IMR-90 (cell line): ENCODE measurements around the gene CC2D1A. TPM values are rescaled to one million over a fixed set of nuclear protein-coding genes. Genes with fewer than 3 reads are reported as not detected.
A peak's percentile ranks its signal among the peaks of the same experiment; 100 is the strongest.

Experiments
- ATAC-seq: fragments of 200-7000 bp; cut with Tn5 transposase; 2 replicates; pipeline ENCODE4 v1.9.1; 2020; ENCODE audit warnings: low read depth, mild to moderate bottlenecking, moderate library complexity
- BruUV-seq: library from RNA; stranded (reverse); fragments of 400-500 nt; replicated peaks from 2 replicates; lab custom pipeline; 2021; lab: Mats Ljungman, UMichigan
- CTCF ChIA-PET: fragments of 300-600 bp; formaldehyde crosslinking; extraction: SDS; loops from one replicate; lab custom pipeline; 2021; ENCODE audit warnings: antibody characterized with exemption; lab: Yijun Ruan, JAX
- POLR2A ChIA-PET: fragments of 300-600 bp; sonication (Branson Sonifier 250); formaldehyde crosslinking; loops from one replicate; lab custom pipeline; 2022; ENCODE audit warnings: antibody characterized with exemption; ENCODE audit not compliant: unreplicated experiment; lab: Charles Lee
- DNase-seq: peaks from one replicate; pipeline ENCODE4 v3.0.0; 2013
- H2AFZ ChIP-seq: replicated peaks from 2 replicates; pipeline ENCODE3; 2013; ENCODE audit warnings: low read length, mild to moderate bottlenecking; ENCODE audit not compliant: poor library complexity
- H2AK5ac ChIP-seq: 2 replicates; pipeline ENCODE4 v1.6.1; 2013; ENCODE audit warnings: low read depth, low read length, inconsistent platforms
- H2AK9ac ChIP-seq: replicated peaks from 2 replicates; pipeline ENCODE3; 2013; ENCODE audit warnings: mild to moderate bottlenecking, low read depth, low read length, moderate library complexity; ENCODE audit not compliant: poor library complexity
- H2BK120ac ChIP-seq: 2 replicates; pipeline ENCODE4 v1.6.1; 2013; ENCODE audit warnings: low read depth, low read length, inconsistent platforms
- H2BK15ac ChIP-seq: 3 replicates; pipeline ENCODE4 v1.6.1; 2013; ENCODE audit warnings: low read depth, low read length, inconsistent platforms
- H2BK20ac ChIP-seq: 2 replicates; pipeline ENCODE4 v1.6.1; 2013; ENCODE audit warnings: low read depth, mild to moderate bottlenecking, inconsistent platforms, low read length, moderate library complexity
- H2BK5ac ChIP-seq: 2 replicates; pipeline ENCODE4 v1.6.1; 2013; ENCODE audit warnings: mild to moderate bottlenecking, low read depth, low read length, inconsistent platforms; ENCODE audit not compliant: poor library complexity, severe bottlenecking
- H3K14ac ChIP-seq: replicated peaks from 2 replicates; pipeline ENCODE4 v1.6.1; 2013; ENCODE audit warnings: low read depth, low read length, inconsistent platforms
- H3K18ac ChIP-seq: 2 replicates; pipeline ENCODE4 v1.6.1; 2013; ENCODE audit warnings: low read depth, low read length, control low read depth
- H3K23ac ChIP-seq: 2 replicates; pipeline ENCODE4 v1.6.1; 2013; ENCODE audit warnings: low read depth, low read length, inconsistent platforms
- H3K27ac ChIP-seq: 2 replicates; pipeline ENCODE4 v1.5.1; 2013; ENCODE audit warnings: mild to moderate bottlenecking, control low read depth, low read length; ENCODE audit not compliant: insufficient read depth
- H3K27me3 ChIP-seq: 2 replicates; pipeline ENCODE4 v1.6.1; 2013; ENCODE audit warnings: low read length; ENCODE audit not compliant: control insufficient read depth, insufficient read depth
- H3K36me3 ChIP-seq: 2 replicates; pipeline ENCODE4 v1.6.1; 2013; ENCODE audit warnings: low read length, mixed read lengths; ENCODE audit not compliant: control insufficient read depth, insufficient read depth
- H3K4ac ChIP-seq: 2 replicates; pipeline ENCODE4 v1.6.1; 2013; ENCODE audit warnings: low read depth, low read length, inconsistent platforms
- H3K4me1 ChIP-seq: 2 replicates; pipeline ENCODE4 v1.6.1; 2013; ENCODE audit warnings: low read length, mixed read lengths; ENCODE audit not compliant: control insufficient read depth, insufficient read depth
- H3K4me2 ChIP-seq: 2 replicates; pipeline ENCODE4 v1.6.1; 2013; ENCODE audit warnings: low read depth, mild to moderate bottlenecking, control low read depth, low read length, moderate library complexity
- H3K4me3 ChIP-seq: 2 replicates; pipeline ENCODE4 v1.5.1; 2013; ENCODE audit warnings: low read depth, mild to moderate bottlenecking, control low read depth, low read length, moderate library complexity; ENCODE audit not compliant: insufficient read depth
- H3K56ac ChIP-seq: 2 replicates; pipeline ENCODE4 v1.6.1; 2013; ENCODE audit warnings: low read length, inconsistent platforms; ENCODE audit not compliant: insufficient read depth; ENCODE audit errors: extremely low read depth
- H3K79me1 ChIP-seq, 2 experiments: 2 replicates each; pipeline ENCODE4 v1.6.1; 2013; ENCODE audit warnings: low read length in 2 of 2, inconsistent platforms in 1 of 2, low read depth in 1 of 2
- H3K9ac ChIP-seq: 2 replicates; pipeline ENCODE4 v1.6.1; 2013; ENCODE audit warnings: low read depth, low read length, control low read depth
- H3K9me1 ChIP-seq: 2 replicates; pipeline ENCODE4 v1.6.1; 2013; ENCODE audit warnings: low read length, inconsistent platforms; ENCODE audit not compliant: insufficient read depth
- H3K9me3 ChIP-seq: 2 replicates; pipeline ENCODE4 v1.6.1; 2013; ENCODE audit warnings: low read length; ENCODE audit not compliant: control insufficient read depth, insufficient read depth
- H4K20me1 ChIP-seq: 2 replicates; pipeline ENCODE4 v1.6.1; 2013; ENCODE audit warnings: low read length, inconsistent platforms; ENCODE audit not compliant: insufficient read depth
- H4K5ac ChIP-seq: 2 replicates; pipeline ENCODE4 v1.6.1; 2013; ENCODE audit warnings: mild to moderate bottlenecking, low read depth, low read length, control low read depth
- H4K8ac ChIP-seq, 2 experiments: 2 replicates each; pipeline ENCODE4 v1.6.1; 2013; ENCODE audit warnings: low read depth in 2 of 2, low read length in 2 of 2, control low read depth in 1 of 2, inconsistent platforms in 1 of 2
- H4K91ac ChIP-seq: 2 replicates; pipeline ENCODE4 v1.6.1; 2013; ENCODE audit warnings: low read depth, low read length, inconsistent platforms; ENCODE audit not compliant: insufficient read depth
- BHLHE40 ChIP-seq: fragments of 150-350 bp; IDR thresholded peaks from 2 replicates; pipeline ENCODE4 v1.6.1; 2016; ENCODE audit warnings: mild to moderate bottlenecking, low read depth, low read length
- CEBPB ChIP-seq: IDR thresholded peaks from 2 replicates; pipeline ENCODE4 v1.6.1; 2012; ENCODE audit warnings: low read depth, low read length, improper control_type of control experiment
- CHD1 ChIP-seq: IDR thresholded peaks from 2 replicates; pipeline ENCODE4 v1.6.1; 2012; ENCODE audit warnings: low read depth, low read length, improper control_type of control experiment
- CTCF ChIP-seq: conservative IDR thresholded peaks from 2 replicates; pipeline ENCODE4 v1.5.1; 2012; ENCODE audit warnings: mild to moderate bottlenecking, low read depth, low read length, improper control_type of control experiment
- ELK1 ChIP-seq: fragments of 150-350 bp; IDR thresholded peaks from 2 replicates; pipeline ENCODE4 v1.6.1; 2016; ENCODE audit warnings: low read depth, mild to moderate bottlenecking, low read length, moderate library complexity, borderline replicate concordance
- FOS ChIP-seq: fragments of 150-350 bp; IDR thresholded peaks from 2 replicates; pipeline ENCODE4 v1.6.1; 2016; ENCODE audit warnings: low read depth, low read length
- MAFK ChIP-seq: IDR thresholded peaks from 2 replicates; pipeline ENCODE4 v1.6.1; 2012; ENCODE audit warnings: low read depth, low read length, improper control_type of control experiment
- MAZ ChIP-seq: IDR thresholded peaks from 2 replicates; pipeline ENCODE4 v1.6.1; 2012; ENCODE audit warnings: low read depth, mild to moderate bottlenecking, low read length, improper control_type of control experiment, moderate library complexity, borderline replicate concordance
- MXI1 ChIP-seq: IDR thresholded peaks from 2 replicates; pipeline ENCODE4 v1.6.1; 2012; ENCODE audit warnings: low read depth, mild to moderate bottlenecking, low read length, moderate library complexity, borderline replicate concordance
- NFE2L2 ChIP-seq: fragments of 150-350 bp; IDR thresholded peaks from 2 replicates; pipeline ENCODE4 v1.6.1; 2016; ENCODE audit warnings: low read depth, mild to moderate bottlenecking, low read length
- POLR2A ChIP-seq: IDR thresholded peaks from 2 replicates; pipeline ENCODE4 v1.6.1; 2012; ENCODE audit warnings: mild to moderate bottlenecking, low read depth, low read length
- RAD21 ChIP-seq: IDR thresholded peaks from 2 replicates; pipeline ENCODE4 v1.6.1; 2012; ENCODE audit warnings: low read length, improper control_type of control experiment
- RCOR1 ChIP-seq: IDR thresholded peaks from 2 replicates; pipeline ENCODE4 v1.6.1; 2012; ENCODE audit warnings: mild to moderate bottlenecking, low read length, improper control_type of control experiment; ENCODE audit not compliant: insufficient replicate concordance
- RFX5 ChIP-seq: IDR thresholded peaks from 2 replicates; pipeline ENCODE4 v1.8.0; 2012; ENCODE audit warnings: low read depth, mild to moderate bottlenecking, low read length, moderate library complexity
- SMC3 ChIP-seq: fragments of 150-350 bp; IDR thresholded peaks from 2 replicates; pipeline ENCODE4 v1.6.1; 2016; ENCODE audit warnings: low read depth, mild to moderate bottlenecking, antibody characterized with exemption, low read length, moderate library complexity
- USF2 ChIP-seq: fragments of 150-350 bp; IDR thresholded peaks from 2 replicates; pipeline ENCODE4 v1.6.1; 2017; ENCODE audit warnings: mild to moderate bottlenecking, antibody characterized with exemption, low read length, low read depth
- WGBS, 2 experiments: methylation state at CpG; one replicate each; pipeline versions ENCODE4 v1.1.5 to v1.1.7; 2013; ENCODE audit warnings: missing lambda C conversion rate in 2 of 2; ENCODE audit not compliant: insufficient read length in 1 of 2; ENCODE audit errors: extremely low coverage in 2 of 2; 5-methylcytosine and 5-hydroxymethylcytosine counted together
- dilution Hi-C: fragments of 300-500 bp; cut with HindIII; formaldehyde crosslinking; loops from one replicate; pipeline ENCODE4 v1.14.3; 2018; ENCODE audit warnings: low sequenced_read_pairs; ENCODE audit not compliant: unreplicated experiment
- in situ Hi-C: fragments of 300-500 bp; cut with MboI; formaldehyde crosslinking; loops from 3 replicates; pipeline ENCODE4 v1.14.3; 2019; ENCODE audit warnings: low sequenced_read_pairs, inconsistent platforms, mixed read lengths
- intact Hi-C: fragments of 100-400 bp; cut with micrococcal nuclease; formaldehyde crosslinking; loops from 2 replicates; pipeline ENCODE4 v1.10.0; 2022
- polyA plus RNA-seq, 3 experiments: library from polyadenylated mRNA; depleted of rRNA; stranded (reverse); fragments of >200 nt; gene quantifications; 2 replicates each; pipeline ENCODE4 v1.2.3, GENCODE V29; 2012; ENCODE audit warnings: low replicate concordance in 1 of 3
- total RNA-seq: library from RNA; depleted of rRNA; stranded (reverse); fragments of >200 nt; gene quantifications from 2 replicates; pipeline ENCODE4 v1.2.3, GENCODE V29; 2012

CC2D1A gene
- total and polyA plus RNA-seq, 2 of the 4 experiments (the other 2 are of a cell fraction) = 4.1 to 14.7 TPM

- Histone ChIP-seq H3K9me3 (no peaks in the 10 kb centered on the region), H2BK15ac (no peak overlapping the region), H3K27me3 (no peaks in the 10 kb centered on the region), H3K79me1 (peaks cover 6 to 8% of the 10 kb centered on the region in 2 experiments), H3K18ac (no peak overlapping the region), H3K4ac (0 out of 2 replicates have a peak overlapping the region, but pooled peaks have one; percentile 0), H3K14ac (no peak overlapping the region), H2AK5ac (no peak overlapping the region; the same call in 1 of the 2 replicates), H3K23ac (peak overlapping the region; percentile 7; the same call in 1 of the 2 replicates), H4K20me1 (no peaks in the 10 kb centered on the region), H3K9ac (peak overlapping the region; percentile 96), H2BK5ac (no peak overlapping the region), H4K5ac (no peak overlapping the region; the same call in 1 of the 2 replicates), H2BK120ac (no peak overlapping the region), H2BK20ac (no peak overlapping the region), H3K56ac (no peak overlapping the region), H3K4me1 (no peaks in the 10 kb centered on the region; the same call in 1 of the 2 replicates), H4K8ac (peak overlapping the region; percentile 53 to 96), H4K91ac (no peak overlapping the region), H3K36me3 (peaks cover 8% of the 10 kb centered on the region), H2AK9ac (peak overlapping the region; percentile 43), H2AFZ (peak overlapping the region; percentile 100), H3K27ac (no peak overlapping the region; the same call in 1 of the 2 replicates), H3K9me1 (no peaks in the 10 kb centered on the region; the same call in none of the 2 replicates), H3K4me3 (peak overlapping the region; percentile 97), H3K4me2 (peak overlapping the region; percentile 85)
- intact Hi-C loops = no loop called here
- in situ Hi-C loops = no loop called here
- WGBS, 2 experiments = 6% methylated on average over 5 of the region's 13 CpGs; no CpG with 5 or more reads in 1 of the 2 experiments
- ATAC-seq (peak; percentile 9; the same call in 1 of the 2 replicates), DNase-seq (no peak)
- CTCF ChIA-PET = no interaction called here
- BruUV-seq = no TSS peak
- TF ChIP-seq MAZ = no peak
- no peak for TF ChIP-seq POLR2A
- no peak for TF ChIP-seq RFX5
- TF ChIP-seq NFE2L2 = no peak
- TF ChIP-seq FOS = no peak
- TF ChIP-seq RAD21 = no peak
- TF ChIP-seq ELK1 = no peak
- TF ChIP-seq CEBPB = no peak
- no peak for TF ChIP-seq MXI1
- no peak for TF ChIP-seq MAFK
- no peak for TF ChIP-seq USF2
- no peak for TF ChIP-seq CHD1
- no peak for TF ChIP-seq BHLHE40
- TF ChIP-seq SMC3 = no peak
- TF ChIP-seq CTCF = no peak
- no peak for TF ChIP-seq RCOR1
- POLR2A ChIA-PET = no interaction called here
- dilution Hi-C loops = no loop called here
Observed at GRCh38 chr19:13906521-13906904, 512 bp downstream of the CC2D1A start.
